GM12872 (cell line): ENCODE data around the gene CFAP77.

Experiments used
- CTCF ChIP-seq: IDR thresholded peaks from 3 replicates; pipeline ENCODE4 v1.5.1; 2011; ENCODE audit warnings: low read depth, mild to moderate bottlenecking, low read length, moderate library complexity; ENCODE audit not compliant: insufficient read depth

Gene CFAP77

GRCh38 chr9:132551556-132551955 is 141.5 kb downstream of the CFAP77 start:
- no peak for TF ChIP-seq CTCF

GRCh38 chr9:132552041-132552440 is 142.0 kb downstream of the CFAP77 start:
- no peak for TF ChIP-seq CTCF

DNA sequence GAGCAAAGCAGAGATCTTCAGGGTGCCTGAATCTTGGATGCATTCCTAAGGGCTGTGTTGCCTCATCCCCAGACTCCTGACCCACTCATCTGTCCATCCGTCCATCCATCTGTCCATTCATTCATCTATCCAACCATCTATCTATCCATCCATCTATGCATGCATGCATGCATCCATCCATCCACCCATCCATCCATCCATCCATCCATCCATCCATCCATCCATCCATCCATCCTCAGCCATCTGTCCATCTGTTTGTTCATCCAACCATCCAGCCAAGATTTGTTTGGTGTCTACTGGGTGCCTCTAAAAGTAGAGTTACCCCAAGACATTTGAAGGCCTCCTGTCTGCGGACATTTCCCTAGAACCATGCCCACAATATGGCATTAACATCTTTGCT is 144.7 kb downstream of the CFAP77 start:
- TF ChIP-seq CTCF: no peak

DNA sequence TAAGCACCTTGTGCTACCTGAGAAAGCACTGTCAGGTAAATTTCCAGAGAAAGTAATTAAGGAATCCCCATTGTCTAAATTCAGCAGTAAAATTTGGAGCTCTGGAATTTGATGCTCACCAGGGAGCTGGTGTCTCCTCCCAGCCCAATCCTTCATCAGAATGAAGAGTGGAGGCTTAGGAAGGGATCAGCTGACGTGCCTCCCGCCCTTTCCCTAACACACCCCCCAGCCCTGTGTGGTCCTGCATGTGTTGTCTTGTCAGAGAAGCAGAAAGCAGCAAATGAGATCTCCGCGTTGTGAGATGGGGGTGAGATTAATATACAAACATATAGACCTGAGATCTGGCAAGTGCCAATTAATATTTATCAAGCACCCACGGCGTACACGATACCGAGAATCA is 145.5 kb downstream of the CFAP77 start:
- TF ChIP-seq CTCF: no peak

GRCh38 chr9:132556235-132556634 is 146.2 kb downstream of the CFAP77 start:
- no peak for TF ChIP-seq CTCF

GRCh38 chr9:132556714-132557113 is 146.7 kb downstream of the CFAP77 start:
- no peak for TF ChIP-seq CTCF

DNA sequence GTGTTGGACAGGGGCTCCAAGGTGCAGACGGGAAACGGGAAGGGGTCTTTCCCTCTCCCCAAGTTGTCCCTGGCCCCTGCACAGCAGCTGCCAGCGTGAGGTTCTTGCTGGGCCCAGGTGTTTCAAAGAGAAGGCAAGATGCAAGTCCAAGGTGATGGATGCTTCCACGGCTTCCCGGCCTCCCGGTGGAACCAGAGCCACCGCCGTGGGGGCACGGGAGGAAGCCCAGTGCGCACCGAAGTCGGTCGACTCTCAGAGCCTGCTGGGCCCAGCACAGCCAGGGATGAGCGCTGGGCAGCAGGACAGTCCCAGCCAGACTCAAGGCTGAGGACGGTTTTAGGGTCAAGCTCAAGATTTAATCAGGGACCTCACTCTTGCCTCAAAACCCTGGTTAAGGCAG is 147.1 kb downstream of the CFAP77 start:
- no peak for TF ChIP-seq CTCF

DNA sequence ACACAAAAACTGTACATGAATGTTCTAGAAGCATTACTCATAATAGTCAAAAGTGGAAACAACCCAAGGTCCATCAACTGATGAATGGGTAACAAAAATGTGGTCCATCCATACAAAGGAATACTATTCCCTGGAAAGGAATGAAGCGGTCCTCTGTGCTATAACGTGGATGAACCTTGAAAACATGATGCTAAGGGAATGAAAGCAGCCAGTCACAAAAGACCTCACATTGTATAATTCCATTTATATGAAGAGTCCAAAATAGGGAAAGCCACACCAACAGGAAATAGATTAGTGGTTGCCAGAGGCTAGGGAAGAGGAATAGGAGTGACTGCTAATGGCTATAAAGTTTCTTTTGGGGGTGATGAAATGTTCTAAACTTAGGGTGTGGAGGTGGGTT is 149.7 kb downstream of the CFAP77 start:
- no peak for TF ChIP-seq CTCF
